ENCODE data around the gene BBC3. TPM values are rescaled to one million over a fixed set of nuclear protein-coding genes. Genes with fewer than 3 reads are reported as not detected.

Gene BBC3
- total and polyA plus RNA-seq, 9 donors = 2.7 to 3.8 (median 2.9) TPM

DNA sequence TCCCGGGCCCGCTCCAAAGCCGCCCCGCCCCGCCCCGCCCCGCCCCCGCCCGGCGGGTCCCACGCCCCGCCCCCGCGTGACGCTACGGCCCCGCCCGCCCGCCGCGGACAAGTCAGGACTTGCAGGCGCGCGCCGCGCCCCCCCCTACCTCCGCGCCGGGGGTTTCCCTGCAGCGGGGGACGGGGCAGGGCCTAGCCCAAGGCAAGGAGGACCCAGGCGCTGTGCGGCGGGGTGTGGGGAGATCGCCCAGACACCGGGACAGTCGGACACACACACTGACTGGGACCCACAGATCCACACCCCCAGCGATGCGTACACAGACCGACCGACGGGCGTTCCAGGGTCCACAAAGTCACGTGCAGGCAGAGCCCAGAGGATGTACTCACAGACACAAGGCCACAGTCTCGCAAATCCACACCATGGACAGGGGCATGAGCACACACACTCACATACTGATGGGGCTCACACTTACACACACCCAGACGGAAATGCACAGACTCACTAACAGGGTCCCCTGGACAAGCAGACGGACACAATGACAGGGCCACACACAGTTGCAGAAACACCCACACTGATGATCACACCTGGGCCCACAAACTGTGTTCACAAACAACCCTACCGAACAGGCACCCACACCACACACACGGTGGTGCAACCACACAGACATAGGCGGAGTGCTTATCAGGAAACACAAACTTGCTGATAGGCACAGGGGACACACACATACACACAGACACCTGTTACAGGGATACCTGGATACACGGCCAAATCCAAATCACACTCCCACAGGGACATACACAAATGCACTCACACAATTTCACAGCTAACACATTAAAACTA, 436 bp upstream of the BBC3 start:
- Histone ChIP-seq H3K9me3 (replicated peaks; ENCODE audit: control insufficient read depth, low read depth, low read length) (no peaks in the 10 kb centered on the region), H3K27me3 (ENCODE audit: control insufficient read depth, insufficient read depth, low read length) (peaks cover 42% of the 10 kb centered on the region), H3K36me3 (ENCODE audit: control insufficient read depth, insufficient read depth, low read length) (no peaks in the 10 kb centered on the region), H3K27ac (ENCODE audit: low read length) (no peak overlapping the region), H3K4me3 (ENCODE audit: low read length) (peak overlapping the region; percentile 55), H3K4me1 (ENCODE audit: control insufficient read depth, insufficient read depth, low read length) (peaks cover 48% of the 10 kb centered on the region)
- 6% methylated on average over 30 of the region's 51 CpGs for WGBS (ENCODE audit: insufficient coverage)
- DNase-seq = peak; percentile 88

DNA sequence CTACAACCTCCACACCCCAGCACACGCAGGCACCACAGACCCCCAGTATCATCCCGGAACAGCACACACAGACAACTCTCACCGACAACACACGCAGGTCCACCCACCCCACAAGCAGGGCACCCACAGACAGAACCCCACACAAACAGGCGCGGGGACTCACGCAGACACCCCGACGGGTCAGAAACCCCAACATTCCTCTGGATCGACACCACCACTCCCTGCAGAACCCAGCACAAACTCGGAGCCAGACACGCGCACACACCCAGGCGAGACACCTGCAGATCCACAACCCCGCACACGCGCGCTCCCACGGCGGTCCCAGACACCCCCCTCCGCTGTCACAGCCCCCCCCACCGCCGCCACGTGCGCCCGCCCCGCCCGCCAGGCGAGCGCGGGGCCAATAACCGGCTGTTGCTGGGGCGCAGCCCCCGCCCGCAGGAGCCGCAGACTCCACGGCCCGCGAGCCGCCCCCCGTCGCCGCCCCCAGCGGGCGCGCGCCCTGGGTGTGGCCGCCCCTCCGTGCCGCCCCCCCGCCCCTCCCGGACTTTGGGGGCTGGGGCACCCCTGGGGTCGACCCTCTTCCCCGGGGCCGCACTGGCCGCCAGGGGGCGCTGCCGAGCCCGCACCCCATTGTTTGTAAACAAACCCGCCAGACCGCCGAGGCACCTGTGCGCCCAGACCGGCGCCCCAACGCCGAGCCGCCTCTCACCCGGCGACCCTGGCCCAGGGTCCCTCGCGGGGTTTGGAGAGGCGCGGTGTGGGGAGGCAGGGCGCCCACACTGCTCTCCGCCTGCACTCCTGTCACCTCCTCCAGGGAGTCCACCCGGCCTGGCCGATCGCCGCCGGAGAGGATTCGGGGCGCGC, 712 bp downstream of the BBC3 start:
- Histone ChIP-seq H3K36me3 (ENCODE audit: control insufficient read depth, insufficient read depth, low read length) (no peaks in the 10 kb centered on the region), H3K4me3 (ENCODE audit: low read length) (peak overlapping the region; percentile 64), H3K27me3 (ENCODE audit: control insufficient read depth, insufficient read depth, low read length) (peaks cover 42% of the 10 kb centered on the region), H3K4me1 (ENCODE audit: control insufficient read depth, insufficient read depth, low read length) (peaks cover 51% of the 10 kb centered on the region), H3K9me3 (replicated peaks; ENCODE audit: control insufficient read depth, low read depth, low read length) (no peaks in the 10 kb centered on the region), H3K27ac (ENCODE audit: low read length) (peak overlapping the region; percentile 90)
- no peak for DNase-seq
- under 1% methylated on average over 67 of the region's 84 CpGs for WGBS (ENCODE audit: insufficient coverage)

DNA sequence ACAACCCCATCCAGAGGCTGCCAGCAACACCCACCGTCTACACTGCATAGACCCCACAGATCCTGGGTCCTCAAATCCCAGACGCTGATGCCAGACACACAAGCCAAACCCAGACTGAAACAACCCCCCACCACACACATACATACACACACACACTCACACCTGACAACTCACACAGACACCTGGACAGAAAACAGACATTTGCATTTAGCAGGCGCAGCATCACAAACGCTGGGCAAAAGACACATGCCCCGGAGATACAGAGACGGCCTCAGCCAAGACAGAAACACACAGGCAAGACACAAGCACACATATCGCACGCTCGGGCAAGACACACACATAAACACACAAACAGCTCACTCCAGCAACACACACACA, 1.3 kb downstream of the BBC3 start:
- H3K4me3 ChIP-seq (ENCODE audit: low read length) = peak overlapping the region; percentile 36
- no peak for DNase-seq
- peaks cover 41% of the 10 kb centered on the region for H3K27me3 ChIP-seq (ENCODE audit: control insufficient read depth, insufficient read depth, low read length)
- no peaks in the 10 kb centered on the region for H3K36me3 ChIP-seq (ENCODE audit: control insufficient read depth, insufficient read depth, low read length)
- peak overlapping the region; percentile 90 for H3K27ac ChIP-seq (ENCODE audit: low read length)
- H3K4me1 ChIP-seq (ENCODE audit: control insufficient read depth, insufficient read depth, low read length) = peaks cover 51% of the 10 kb centered on the region
- no peaks in the 10 kb centered on the region for H3K9me3 ChIP-seq (replicated peaks; ENCODE audit: control insufficient read depth, low read depth, low read length)
- WGBS (ENCODE audit: insufficient coverage) = 7% methylated on average over 6 of the region's 9 CpGs

DNA sequence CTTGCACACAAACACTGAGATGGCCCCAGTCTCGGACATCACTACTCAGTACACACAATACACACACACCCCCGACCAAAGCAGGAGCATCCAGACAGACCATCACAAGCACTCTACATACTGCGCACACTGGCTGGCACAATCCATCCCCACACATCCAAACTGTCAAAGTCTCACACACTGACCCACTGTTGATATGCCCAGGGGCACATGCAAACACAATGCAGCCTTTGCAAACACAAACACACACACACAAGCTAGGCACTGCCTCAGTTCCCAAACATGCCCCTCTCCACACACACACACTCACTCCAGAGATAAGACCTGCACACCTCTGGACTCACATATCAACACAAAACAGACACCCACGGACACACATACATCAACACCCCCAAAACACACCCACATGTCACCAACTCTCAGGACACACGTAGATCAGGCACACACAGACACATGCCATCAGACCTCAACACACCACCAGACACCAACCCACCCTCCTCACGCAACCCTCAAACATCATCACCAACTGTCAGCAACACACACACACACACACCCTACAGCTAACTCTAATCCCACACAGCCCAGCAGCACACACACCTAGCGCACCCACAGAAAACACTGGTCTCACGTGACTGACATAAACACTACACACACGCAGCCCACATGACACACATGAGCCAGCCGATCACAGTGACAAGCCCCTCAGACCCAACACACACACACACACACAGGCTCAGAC, 1.9 kb downstream of the BBC3 start:
- Histone ChIP-seq H3K36me3 (ENCODE audit: control insufficient read depth, insufficient read depth, low read length) (no peaks in the 10 kb centered on the region), H3K4me3 (ENCODE audit: low read length) (peak overlapping the region; percentile 36), H3K4me1 (ENCODE audit: control insufficient read depth, insufficient read depth, low read length) (peaks cover 51% of the 10 kb centered on the region), H3K27ac (ENCODE audit: low read length) (peak overlapping the region; percentile 90), H3K9me3 (replicated peaks; ENCODE audit: control insufficient read depth, low read depth, low read length) (no peaks in the 10 kb centered on the region), H3K27me3 (ENCODE audit: control insufficient read depth, insufficient read depth, low read length) (peaks cover 38% of the 10 kb centered on the region)
- DNase-seq = no peak
- 35% methylated on average over 10 of the region's 10 CpGs for WGBS (ENCODE audit: insufficient coverage)

DNA sequence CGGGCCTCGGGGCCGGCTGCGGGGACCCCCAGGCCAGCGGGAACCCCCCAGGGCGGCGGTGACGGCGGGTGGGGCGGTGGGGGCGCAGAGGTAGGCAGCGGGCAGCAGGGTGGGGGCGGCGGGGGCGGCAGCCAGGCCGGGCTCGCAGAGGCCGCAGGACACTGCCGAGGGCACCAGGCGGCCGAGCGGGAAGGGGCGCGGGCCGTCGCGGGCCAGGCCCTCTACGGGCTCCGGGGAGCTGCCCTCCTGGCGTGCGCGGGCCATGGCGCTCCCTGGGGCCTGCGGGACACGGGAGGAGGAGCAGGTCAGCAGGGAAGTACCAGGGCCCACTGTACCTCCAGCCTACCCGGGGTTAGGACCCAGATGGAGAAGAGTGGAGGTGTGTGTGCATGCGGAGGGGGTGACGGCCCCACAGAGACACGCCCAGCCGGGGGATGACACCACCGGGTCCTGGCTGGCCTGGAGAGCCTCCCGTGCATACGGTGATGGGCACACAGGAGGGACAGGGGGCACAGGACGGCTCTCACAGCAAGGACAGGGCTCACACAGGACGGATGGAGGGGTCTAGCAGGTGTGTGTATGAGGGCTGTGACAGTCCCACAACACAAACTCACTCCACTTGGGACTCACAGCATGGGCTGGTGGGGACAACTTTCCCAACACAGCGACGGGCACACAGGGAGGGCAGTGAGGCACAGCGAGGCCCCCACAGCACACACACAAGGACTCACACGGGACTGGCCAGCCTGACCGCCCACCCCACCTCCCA, 2.6 kb downstream of the BBC3 start:
- 4% methylated on average over 45 of the region's 50 CpGs for WGBS (ENCODE audit: insufficient coverage)
- no peaks in the 10 kb centered on the region for H3K9me3 ChIP-seq (replicated peaks; ENCODE audit: control insufficient read depth, low read depth, low read length)
- H3K36me3 ChIP-seq (ENCODE audit: control insufficient read depth, insufficient read depth, low read length) = no peaks in the 10 kb centered on the region
- peak overlapping the region; percentile 34 for H3K4me3 ChIP-seq (ENCODE audit: low read length)
- H3K27ac ChIP-seq (ENCODE audit: low read length) = peak overlapping the region; percentile 90
- H3K4me1 ChIP-seq (ENCODE audit: control insufficient read depth, insufficient read depth, low read length) = peaks cover 51% of the 10 kb centered on the region
- DNase-seq = no peak
- peaks cover 36% of the 10 kb centered on the region for H3K27me3 ChIP-seq (ENCODE audit: control insufficient read depth, insufficient read depth, low read length)

DNA sequence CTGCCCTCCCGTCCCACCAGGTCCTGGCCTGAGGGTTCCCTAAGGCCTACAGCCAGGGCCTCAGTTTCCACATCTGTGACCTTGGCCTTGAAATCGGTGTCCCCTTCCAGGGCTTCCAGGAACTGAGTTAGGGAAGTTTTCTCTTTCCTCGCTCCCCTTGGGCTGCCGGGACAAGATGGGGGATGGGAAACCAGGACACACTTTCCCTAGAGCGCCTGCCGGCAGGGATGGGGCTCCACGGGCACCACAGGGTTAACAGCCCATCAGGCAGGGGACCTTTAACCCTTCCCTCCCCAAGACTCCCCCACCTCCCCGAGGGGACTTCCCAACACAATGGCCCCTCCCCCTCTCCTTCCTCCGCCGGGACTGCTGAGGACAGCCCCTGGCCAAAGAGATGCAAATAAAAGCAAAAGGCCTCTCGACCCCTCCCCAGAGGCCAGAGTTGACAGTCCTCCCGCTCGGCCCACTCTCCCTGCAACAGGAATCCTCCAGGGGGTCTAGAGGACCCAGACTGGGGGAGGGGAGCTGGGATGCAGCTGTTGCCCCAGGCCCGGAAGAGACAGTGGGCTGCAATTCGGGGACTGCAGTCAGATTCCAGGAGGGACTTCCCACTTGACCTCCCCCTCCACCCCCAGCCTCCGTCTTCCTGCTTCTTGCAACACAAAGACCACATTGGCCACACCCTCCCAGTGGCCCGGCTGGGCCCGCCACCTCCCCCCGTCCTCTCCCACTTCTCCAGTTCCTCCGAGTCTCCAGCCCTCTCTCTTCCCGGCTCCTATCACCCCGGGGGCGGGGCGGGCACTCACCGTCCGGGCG, 3.4 kb downstream of the BBC3 start:
- peak; percentile 89 for DNase-seq
- Histone ChIP-seq H3K4me1 (ENCODE audit: control insufficient read depth, insufficient read depth, low read length) (peaks cover 50% of the 10 kb centered on the region), H3K27ac (ENCODE audit: low read length) (peak overlapping the region; percentile 90), H3K4me3 (ENCODE audit: low read length) (peak overlapping the region; percentile 34), H3K9me3 (replicated peaks; ENCODE audit: control insufficient read depth, low read depth, low read length) (no peaks in the 10 kb centered on the region), H3K36me3 (ENCODE audit: control insufficient read depth, insufficient read depth, low read length) (no peaks in the 10 kb centered on the region), H3K27me3 (ENCODE audit: control insufficient read depth, insufficient read depth, low read length) (peaks cover 36% of the 10 kb centered on the region)
- WGBS (ENCODE audit: insufficient coverage) = 5% methylated on average over 12 of the region's 27 CpGs

DNA sequence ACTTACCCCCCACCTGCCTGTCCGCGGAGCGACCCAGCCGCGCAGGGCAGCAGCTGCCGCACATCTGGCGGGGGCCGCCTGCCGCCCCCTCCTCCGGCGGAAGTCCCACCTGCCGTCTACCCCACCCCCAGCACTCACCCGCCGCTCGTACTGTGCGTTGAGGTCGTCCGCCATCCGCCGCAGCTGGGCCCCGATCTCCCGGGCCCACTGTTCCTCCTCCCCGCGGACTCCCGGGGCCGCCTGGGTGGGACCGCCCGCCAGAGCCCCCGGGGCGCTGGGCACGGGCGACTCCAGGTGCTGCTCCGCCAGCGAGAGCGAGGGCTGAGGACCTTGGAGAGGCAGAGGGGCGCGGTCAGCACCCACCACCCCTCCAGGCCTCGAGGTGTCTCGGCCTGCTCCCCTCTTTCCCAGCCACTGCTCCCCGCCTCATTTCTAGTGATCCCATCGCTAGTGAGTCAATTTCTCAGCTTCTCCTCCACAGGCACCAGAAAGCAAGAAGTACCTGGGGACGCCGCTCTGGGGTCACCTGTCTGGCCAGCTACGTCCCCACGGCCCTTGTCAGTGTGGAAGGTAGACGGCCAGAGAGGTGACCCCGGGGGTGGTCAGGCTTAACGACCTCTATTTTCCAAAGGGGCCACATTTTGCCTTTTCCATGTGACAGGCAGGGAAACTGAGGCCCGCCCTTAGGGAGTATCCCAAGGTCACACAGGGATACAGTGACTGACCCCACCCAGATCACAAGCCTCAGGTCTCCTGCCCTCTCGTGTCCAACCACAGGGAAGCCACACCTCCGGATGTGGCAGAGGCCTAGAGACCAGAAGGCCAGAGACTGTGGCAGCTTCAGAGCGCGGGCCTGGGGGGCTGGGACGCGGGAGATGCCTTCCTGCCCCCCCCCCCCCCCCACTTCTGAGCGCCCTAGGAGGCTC, 4.3 kb downstream of the BBC3 start:
- Histone ChIP-seq H3K4me1 (ENCODE audit: control insufficient read depth, insufficient read depth, low read length) (peaks cover 45% of the 10 kb centered on the region), H3K36me3 (ENCODE audit: control insufficient read depth, insufficient read depth, low read length) (no peaks in the 10 kb centered on the region), H3K9me3 (replicated peaks; ENCODE audit: control insufficient read depth, low read depth, low read length) (no peaks in the 10 kb centered on the region), H3K27me3 (ENCODE audit: control insufficient read depth, insufficient read depth, low read length) (peaks cover 30% of the 10 kb centered on the region), H3K4me3 (ENCODE audit: low read length) (peak overlapping the region; percentile 50), H3K27ac (ENCODE audit: low read length) (peak overlapping the region; percentile 90)
- DNase-seq = peak; percentile 82
- 6% methylated on average over 32 of the region's 56 CpGs for WGBS (ENCODE audit: insufficient coverage)

DNA sequence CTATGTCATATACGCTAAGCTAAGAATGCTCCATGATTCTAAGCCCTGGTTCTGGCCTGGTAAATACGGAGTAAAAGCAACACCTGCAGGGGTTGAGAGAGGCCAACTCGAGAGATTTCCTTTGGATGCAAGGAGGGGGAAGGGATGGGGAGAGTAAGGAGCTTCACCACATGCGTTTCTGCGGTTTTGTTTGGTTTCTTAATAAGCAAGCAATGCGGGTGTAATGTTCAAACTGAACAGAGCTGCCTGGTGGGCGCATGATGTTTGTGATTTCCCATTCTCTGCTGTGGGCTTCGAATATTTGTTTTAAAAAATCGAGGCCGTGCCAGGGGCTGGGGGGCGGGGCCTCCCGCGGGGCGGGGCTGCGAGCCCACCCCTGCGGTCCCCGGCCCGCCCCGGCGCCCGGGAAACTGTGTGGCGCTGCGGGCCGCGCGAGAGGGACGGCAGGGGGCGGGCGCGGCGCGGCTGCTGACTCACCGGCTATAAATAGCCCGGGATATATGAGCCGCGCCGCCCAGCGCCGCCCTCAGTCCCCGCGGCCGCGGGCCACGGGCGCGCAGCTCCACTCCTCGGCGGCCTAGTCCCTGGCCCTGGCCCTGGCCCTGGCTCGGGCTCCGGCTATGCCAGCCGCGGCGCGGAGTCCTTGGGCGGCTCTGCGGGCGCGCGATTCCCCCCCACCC, 5.1 kb downstream of the BBC3 start:
- H3K27me3 ChIP-seq (ENCODE audit: control insufficient read depth, insufficient read depth, low read length) = peaks cover 26% of the 10 kb centered on the region
- under 1% methylated on average over 53 of the region's 59 CpGs for WGBS (ENCODE audit: insufficient coverage)
- peaks cover 42% of the 10 kb centered on the region for H3K4me1 ChIP-seq (ENCODE audit: control insufficient read depth, insufficient read depth, low read length)
- no peaks in the 10 kb centered on the region for H3K9me3 ChIP-seq (replicated peaks; ENCODE audit: control insufficient read depth, low read depth, low read length)
- H3K4me3 ChIP-seq (ENCODE audit: low read length) = peak overlapping the region; percentile 50
- H3K27ac ChIP-seq (ENCODE audit: low read length) = peak overlapping the region; percentile 93
- peaks cover 4% of the 10 kb centered on the region for H3K36me3 ChIP-seq (ENCODE audit: control insufficient read depth, insufficient read depth, low read length)
- peak; percentile 97 for DNase-seq
